GM12874 (cell line): Measurements from ENCODE around the gene TM9SF1.
A peak's percentile ranks its signal among the peaks of the same experiment; 100 is the strongest.

Experiments used
- TF ChIP-seq, protein P1 (sequence below): IDR thresholded peaks from 2 replicates; pipeline ENCODE4 v1.5.1; 2011; ENCODE audit warnings: low read depth, mild to moderate bottlenecking, control low read depth, low read length, moderate library complexity; ENCODE audit not compliant: insufficient read depth

TM9SF1 gene

DNA sequence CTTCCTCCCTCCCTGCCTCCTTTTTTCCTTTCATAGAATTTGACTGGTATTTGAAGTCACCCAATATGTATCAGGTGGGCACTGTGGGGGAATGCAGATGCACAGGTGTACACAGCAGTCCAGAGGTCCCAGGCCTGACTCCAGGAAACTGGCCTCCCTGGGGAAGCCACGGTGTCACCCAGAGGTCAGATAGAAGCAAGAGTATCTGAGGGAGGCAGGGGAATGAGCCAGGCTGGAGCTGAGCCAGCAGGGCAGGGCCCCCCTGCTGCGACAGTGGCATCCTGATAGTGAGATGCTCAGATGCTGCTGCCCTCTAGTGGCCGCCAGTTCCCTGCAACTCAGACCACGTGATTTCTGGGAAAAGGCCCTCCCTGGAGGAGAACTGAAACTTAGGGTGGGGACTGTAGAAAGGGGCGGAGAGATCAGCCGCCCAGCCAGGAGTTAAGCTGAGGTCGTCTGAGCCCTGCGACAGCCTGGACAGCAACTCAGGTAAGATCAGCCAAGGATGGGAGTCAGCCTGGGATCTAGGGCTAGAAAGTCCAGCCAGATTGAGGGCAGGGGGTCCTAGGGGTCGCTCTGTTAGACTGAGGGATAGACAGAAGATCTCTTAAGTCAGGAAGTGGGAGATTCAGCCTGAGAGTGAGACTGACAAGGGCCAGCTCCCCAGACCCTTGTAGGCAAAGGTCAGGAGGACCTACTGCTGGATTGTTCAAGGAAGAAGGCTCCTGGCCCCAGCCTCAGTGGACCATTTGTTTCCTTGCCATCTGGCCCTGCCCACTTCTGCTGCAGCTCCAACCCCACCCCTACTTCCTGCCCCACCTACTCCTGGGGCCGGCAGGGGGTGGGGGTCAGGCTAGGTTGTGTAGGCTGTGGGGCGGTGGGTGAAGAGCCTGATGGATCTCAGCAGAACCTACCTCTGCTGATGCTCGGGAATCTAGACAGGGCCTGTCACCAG, 34.1 kb downstream of the TM9SF1 start, which contains the start of gene IRF9:
Gene IRF9, plus strand, starts transcription at position 416 of the 955 bp plus-strand sequence. CDS start 880 bp downstream, outside the sequence.
- TF ChIP-seq, protein P1, sequence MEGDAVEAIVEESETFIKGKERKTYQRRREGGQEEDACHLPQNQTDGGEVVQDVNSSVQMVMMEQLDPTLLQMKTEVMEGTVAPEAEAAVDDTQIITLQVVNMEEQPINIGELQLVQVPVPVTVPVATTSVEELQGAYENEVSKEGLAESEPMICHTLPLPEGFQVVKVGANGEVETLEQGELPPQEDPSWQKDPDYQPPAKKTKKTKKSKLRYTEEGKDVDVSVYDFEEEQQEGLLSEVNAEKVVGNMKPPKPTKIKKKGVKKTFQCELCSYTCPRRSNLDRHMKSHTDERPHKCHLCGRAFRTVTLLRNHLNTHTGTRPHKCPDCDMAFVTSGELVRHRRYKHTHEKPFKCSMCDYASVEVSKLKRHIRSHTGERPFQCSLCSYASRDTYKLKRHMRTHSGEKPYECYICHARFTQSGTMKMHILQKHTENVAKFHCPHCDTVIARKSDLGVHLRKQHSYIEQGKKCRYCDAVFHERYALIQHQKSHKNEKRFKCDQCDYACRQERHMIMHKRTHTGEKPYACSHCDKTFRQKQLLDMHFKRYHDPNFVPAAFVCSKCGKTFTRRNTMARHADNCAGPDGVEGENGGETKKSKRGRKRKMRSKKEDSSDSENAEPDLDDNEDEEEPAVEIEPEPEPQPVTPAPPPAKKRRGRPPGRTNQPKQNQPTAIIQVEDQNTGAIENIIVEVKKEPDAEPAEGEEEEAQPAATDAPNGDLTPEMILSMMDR: peak; percentile 88

DNA sequence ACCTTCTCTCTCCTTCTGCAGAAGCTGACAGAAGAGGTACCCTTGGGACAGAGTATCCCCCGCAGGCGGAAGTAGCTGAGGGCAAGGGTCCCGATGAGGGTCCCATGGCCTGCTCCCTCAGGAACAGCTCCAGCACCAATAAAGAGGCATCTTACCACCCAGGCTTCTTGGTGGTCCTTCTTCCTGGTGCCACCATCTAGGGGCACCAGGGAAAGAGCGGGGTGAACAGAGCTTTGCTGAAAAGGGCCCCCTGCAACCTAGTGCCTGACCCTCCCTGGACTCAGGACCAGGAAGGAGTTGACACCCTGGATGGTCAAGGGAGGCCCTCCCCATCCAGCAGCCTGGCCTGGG, 34.8 kb downstream of the TM9SF1 start:
- TF ChIP-seq, protein P1: no peak

DNA sequence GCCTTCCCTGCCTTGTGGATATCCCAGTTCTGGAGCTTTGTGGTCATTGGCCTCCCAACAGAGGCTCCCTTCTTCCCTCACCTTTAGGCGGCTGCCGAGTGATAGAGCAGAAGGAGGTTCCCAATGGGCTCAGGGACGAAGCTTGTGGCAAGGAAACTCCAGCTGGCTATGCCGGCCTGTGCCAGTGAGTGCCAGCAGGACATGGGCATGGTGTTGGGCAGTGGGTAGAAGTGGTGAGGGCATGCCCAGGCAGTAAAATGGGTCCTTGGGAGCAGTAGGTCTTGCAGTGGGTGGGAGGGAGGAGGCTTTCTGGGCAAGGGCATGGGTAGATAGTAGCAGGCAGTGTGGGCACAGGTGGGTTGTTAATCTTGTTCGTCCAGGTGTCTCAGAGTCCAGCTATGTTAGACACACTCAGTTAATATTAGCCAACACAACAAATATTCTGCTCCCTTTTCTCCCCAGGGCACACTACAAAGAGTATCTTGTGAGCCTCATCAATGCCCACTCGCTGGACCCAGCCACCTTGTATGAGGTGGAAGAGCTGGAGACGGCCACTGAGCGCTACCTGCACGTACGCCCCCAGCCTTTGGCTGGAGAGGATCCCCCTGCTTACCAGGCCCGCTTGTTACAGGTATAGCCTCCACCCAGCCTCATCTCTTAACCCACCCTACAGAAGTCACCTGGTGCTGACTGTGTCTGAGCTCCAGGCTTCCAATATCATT, 35.3 kb downstream of the TM9SF1 start:
- TF ChIP-seq, protein P1: no peak

DNA sequence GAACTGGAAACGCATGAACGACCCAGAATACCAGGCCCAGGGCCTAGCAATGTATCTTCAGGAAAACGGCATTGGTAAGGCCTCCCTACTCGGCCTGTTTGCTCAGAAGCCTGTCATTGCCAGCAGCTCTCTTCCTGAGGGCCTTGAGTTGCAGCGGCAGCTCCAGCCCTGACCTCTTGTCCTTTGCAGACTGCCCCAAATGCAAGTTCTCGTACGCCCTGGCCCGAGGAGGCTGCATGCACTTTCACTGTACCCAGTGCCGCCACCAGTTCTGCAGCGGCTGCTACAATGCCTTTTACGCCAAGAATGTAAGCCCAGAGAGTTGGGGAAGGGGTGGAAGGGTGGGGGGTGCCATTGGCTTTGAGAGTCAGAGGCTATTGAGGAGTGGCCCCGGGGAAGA, 37.9 kb downstream of the TM9SF1 start:
- TF ChIP-seq, protein P1: no peak

DNA sequence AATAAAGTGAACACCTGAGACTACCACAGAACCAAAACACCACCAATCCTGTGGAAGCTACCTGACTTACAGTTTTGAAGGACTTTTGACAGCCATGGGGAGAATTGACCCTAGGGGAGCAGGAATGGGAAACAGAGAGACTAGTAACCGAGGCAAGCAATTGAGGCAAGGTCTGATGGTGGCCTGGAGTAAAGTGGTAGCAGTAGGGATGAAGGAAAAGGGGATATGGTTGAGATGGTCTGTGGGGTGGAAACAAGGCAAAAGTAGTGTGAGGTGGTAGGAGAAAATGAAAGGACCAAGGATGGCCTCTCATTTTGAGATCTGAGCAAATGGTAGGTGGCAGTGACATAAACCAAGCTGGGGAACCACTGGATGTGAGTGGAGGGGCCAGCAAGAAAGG, 38.4 kb downstream of the TM9SF1 start:
- TF ChIP-seq, protein P1: no peak

DNA sequence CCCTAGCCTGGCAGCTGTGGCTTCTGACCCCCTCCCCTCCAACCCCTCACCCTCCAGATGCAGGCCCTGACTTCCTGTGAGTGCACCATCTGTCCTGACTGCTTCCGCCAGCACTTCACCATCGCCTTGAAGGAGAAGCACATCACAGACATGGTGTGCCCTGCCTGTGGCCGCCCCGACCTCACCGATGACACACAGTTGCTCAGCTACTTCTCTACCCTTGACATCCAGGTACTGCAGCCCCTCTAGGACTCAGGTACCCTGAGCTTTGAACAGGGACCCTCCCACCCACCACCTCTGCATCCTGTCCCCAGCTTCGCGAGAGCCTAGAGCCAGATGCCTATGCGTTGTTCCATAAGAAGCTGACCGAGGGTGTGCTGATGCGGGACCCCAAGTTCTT, 40.1 kb downstream of the TM9SF1 start:
- TF ChIP-seq, protein P1: no peak

DNA sequence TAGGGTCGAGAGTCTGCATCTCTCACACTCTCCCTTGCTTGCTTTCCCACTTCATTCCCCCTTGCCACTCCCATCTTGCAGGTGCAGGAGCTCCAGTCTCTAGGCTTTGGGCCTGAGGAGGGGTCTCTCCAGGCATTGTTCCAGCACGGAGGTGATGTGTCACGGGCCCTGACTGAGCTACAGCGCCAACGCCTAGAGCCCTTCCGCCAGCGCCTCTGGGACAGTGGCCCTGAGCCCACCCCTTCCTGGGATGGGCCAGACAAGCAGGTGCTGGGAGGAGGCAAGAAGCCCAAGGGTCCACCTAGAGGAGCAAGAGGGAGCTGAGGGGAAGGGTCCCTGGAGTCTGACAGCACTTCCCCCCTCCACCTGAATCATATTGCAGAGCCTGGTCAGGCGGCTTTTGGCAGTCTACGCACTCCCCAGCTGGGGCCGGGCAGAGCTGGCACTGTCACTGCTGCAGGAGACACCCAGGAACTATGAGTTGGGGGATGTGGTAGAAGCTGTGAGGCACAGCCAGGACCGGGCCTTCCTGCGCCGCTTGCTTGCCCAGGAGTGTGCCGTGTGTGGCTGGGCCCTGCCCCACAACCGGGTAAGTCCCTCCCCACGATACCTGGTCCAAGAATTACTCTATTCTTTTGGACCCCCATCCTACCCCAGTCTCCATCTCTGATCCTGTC, 43.7 kb downstream of the TM9SF1 start:
- TF ChIP-seq, protein P1: no peak
